ENCODE results near the gene MT1M. TPM values are rescaled to one million over a fixed set of nuclear protein-coding genes. Genes with fewer than 3 reads are reported as not detected.
A peak's percentile ranks its signal among the peaks of the same experiment; 100 is the strongest.
"Not testable (repeated sequence)": the region's sequence is repeated elsewhere in the genome, so short reads cannot be mapped to it uniquely, and the experiment has no call there.

The MT1M gene
- total RNA-seq, 1 experiment from 2014 or later = 26.7 TPM

DNA sequence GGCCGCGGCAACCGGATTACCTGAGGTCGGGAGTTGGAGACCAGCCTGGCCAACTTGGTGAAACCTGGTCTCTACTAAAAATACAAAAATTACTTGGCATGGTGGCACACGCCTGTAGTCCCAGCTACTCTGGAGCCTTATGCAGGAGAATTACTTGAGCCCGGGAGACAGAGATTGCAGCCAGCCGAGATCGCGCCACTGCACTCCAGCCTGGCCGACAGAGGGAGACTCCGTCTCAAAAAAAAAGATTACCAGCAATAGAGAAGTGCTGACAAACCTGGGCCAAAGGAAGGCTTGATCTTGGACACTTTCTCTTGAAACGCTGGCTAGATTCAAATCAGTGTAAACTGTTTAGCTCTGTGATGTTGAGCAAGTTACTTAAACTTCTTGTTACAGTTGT is 41.5 kb downstream of the MT1M start:
- DNase-seq = peak; percentile 55
- Histone ChIP-seq H3K36me3 (no peaks in the 10 kb centered on the region), H3K27me3 (no peaks in the 10 kb centered on the region), H3K4me3 (no peak overlapping the region), H3K9me3 (no peaks in the 10 kb centered on the region)

DNA sequence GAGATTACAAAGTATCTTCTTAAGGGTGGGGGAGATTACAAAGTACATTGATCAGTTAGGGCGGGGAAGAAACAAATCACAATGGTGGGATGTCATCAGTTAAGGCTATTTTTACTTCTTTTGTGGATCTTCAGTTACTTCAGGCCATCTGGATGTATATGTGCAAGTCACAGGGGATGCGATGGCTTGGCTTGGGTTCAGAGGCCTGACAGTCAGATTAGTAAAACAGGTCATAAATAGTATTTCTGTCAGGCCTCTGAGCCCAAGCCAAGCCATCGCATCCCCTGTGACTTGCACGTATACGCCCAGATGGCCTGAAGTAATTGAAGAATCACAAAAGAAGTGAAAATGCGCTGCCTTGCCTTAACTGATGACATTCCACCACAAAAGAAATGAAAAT is 42.1 kb downstream of the MT1M start:
- H3K27me3 ChIP-seq, H3K36me3 ChIP-seq, H3K4me3 ChIP-seq, DNase-seq, H3K9me3 ChIP-seq: not testable (repeated sequence)

DNA sequence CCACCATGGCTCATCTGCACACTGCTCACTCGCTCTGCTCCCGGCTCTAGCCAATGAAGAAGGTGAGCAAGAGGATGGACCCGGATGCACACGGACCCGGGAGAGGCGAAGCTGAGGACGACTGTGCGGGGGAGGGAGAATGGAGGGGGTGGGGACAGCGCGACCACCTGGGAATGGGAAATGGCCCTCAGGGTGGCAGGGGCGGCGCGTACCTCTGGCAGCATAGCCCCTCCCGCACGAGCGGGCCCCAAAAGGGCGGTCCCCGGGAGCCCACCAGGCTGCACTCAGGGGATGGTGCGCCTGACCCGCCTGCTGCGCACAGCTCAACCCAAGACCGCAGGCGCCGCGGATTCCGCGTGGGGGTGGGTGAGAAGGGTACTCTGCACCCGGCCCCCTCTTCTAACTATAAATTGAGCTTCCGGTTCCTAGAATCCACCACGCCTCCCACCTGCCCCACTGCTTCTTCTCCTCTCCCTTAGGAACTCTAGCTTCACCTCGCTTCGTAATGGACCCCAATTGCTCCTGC is 43.3 kb downstream of the MT1M start:
- DNase-seq = no peak
- Histone ChIP-seq H3K4me3 (no peak overlapping the region), H3K9me3 (no peaks in the 10 kb centered on the region), H3K27me3 (no peaks in the 10 kb centered on the region), H3K36me3 (no peaks in the 10 kb centered on the region)

DNA sequence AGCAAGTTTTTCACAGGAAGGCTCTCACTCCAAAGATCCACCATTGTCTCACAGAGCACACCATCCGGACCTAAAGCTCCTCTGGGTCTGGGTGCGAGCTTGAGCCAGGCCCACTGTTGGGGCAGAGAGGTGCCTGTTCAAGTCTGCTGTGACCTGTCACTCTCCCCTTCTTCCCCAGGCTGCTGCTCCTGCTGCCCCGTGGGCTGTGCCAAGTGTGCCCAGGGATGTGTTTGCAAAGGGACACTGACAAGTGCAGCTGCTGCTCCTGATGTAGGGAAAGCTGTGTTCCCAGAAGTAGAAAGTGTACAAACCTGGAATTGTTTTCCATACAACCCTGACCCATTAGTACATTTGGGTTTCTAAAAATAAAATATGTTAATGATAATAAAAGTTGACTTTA is 45.0 kb downstream of the MT1M start:
- Histone ChIP-seq H3K4me3 (no peak overlapping the region), H3K9me3 (no peaks in the 10 kb centered on the region), H3K36me3 (no peaks in the 10 kb centered on the region), H3K27me3 (no peaks in the 10 kb centered on the region)
- DNase-seq = no peak

DNA sequence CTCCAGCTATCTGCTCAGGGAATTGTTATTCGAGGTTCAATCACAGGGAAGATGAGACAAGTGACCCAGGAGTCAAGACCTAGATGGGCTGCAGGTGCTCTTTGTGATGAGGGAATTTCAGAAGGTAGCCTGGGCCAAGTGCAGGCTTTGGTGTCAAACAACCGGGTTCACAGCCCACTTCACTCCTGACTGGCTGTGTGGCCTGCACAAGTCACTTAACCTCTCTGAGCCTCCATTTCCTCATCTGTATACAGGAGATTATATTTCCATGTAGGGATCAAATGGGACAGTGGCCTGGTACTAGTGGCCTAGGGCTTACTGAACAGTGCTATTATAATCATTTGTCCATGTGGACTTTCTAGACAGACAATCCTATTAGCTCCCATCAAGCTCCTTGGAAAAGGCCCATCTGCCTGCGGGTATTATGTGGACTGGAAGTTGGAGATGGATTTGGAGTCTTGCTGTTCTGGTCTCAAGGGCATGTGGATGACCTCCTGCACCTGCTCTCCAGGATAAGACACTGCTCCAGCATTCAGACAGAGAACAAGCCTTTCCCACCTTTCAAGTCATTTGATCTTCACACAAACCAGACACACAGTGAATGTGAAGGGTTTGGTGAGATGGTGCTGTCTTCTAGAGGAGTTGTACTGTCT is 46.7 kb downstream of the MT1M start:
- Histone ChIP-seq H3K36me3 (peaks cover 7% of the 10 kb centered on the region), H3K9me3 (no peaks in the 10 kb centered on the region), H3K27me3 (no peaks in the 10 kb centered on the region), H3K4me3 (no peak overlapping the region)
- no peak for DNase-seq

DNA sequence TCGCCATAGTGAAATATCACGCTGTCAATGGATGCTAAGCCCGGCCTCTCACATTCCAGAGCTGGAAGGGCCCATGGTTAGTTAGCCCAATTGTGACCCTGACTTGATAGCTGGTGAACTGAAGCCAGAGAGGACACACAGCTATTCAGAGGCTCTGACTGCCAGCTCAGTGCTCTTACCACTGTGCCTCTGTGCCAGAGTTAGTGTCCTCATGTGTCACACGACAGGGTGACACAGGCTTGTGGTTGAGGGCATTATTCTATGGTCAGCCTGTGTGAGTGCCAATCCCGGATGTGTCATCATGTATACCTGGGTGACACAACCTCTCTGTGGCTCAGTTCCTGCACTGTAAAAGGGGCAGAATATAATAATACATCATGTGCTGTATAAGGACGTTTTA is 47.4 kb downstream of the MT1M start:
- Histone ChIP-seq H3K4me3 (no peak overlapping the region), H3K27me3 (no peaks in the 10 kb centered on the region), H3K36me3 (peaks cover 7% of the 10 kb centered on the region), H3K9me3 (no peaks in the 10 kb centered on the region)
- no peak for DNase-seq

DNA sequence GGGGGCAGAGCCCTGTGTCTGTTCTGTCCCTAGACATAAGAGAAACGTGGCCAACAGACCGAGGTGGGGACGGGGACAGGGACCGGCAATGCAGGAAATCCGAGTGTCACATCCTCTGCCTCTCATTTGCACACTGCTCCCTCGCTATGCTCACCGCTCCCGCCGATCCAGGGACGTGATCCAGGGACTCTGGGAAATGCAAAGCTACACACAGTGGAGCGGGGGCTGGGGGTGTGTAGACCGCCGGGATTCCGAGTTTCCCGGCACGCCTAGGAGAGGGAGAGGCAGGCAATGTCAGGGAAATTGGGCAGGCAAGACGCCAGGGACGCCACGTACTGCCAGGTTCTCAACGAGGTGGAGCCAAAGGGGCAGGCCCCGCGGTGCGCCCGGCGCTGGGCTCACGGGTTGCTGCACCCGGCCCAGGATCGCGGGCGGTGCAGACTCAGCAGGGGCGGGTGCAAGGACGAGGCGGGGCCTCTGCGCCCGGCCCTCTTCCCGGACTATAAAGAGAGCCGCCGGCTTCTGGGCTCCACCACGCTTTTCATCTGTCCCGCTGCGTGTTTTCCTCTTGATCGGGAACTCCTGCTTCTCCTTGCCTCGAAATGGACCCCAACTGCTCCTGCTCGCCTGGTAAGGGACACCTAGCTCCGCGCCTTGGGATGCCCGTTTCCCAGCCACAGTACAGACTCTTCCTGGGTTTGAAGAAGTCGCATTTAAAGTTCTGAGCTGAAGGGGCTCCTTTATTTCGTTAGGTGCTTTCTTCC is 49.7 kb downstream of the MT1M start, which contains the start of gene MT1X:
Gene MT1X, plus strand, starts transcription at position 532 of the 764 bp plus-strand sequence. Its CDS starts 71 bp downstream, at position 603.
- DNase-seq = peak; percentile 98
- Histone ChIP-seq H3K4me3 (peak within 1 kb of the TSS; percentile 57), H3K27me3 (no peaks in the 10 kb centered on the region), H3K9me3 (peaks cover 4% of the 10 kb centered on the region; the same call in 1 of the 2 replicates), H3K36me3 (peaks cover 7% of the 10 kb centered on the region)

DNA sequence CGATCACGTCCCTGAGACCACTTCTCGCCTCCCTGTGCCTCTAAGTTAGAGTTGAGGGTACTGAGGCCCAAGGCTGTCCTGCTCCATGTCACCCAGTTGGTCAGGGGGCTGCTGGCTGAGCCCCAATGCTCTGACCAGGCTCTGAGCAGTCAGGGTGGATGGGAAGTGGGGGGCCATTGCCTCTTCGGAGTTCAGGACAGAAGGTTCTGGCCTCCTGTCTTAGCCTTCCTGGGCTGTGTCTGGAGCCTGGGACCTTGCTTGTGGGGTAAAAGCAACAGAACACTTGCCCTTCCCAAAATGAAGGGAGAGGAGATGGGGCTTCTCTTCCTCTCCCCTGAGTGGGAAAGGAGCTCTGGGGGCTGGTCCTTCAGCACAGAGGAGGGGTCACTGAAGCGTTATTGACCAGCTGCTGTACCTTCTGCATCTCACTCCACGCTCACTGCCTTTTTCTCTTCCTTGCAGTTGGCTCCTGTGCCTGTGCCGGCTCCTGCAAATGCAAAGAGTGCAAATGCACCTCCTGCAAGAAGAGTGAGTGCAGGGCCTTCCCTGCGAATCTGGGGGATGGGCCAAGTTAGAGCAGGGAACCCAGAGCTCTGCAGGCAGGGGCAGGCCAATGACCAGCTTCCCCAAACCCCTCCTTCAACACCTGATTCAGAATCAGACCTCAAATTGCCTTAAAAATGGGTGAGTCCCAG is 50.4 kb downstream of the MT1M start:
- no peak for DNase-seq
- Histone ChIP-seq H3K27me3 (no peaks in the 10 kb centered on the region), H3K36me3 (peaks cover 7% of the 10 kb centered on the region), H3K9me3 (peaks cover 4% of the 10 kb centered on the region; the same call in 1 of the 2 replicates), H3K4me3 (peak overlapping the region; percentile 57)

Other genes starting within 250 kb of the MT1M start
- 296 and 395 TPM in 2 replicates for gene AMFR, start 207.1 kb upstream of the MT1M start, total RNA-seq (2014; rRNA removed; shearing (Covaris generic); ENCODE audit: low replicate concordance)
- gene NUDT21, start 181.3 kb upstream of the MT1M start, total RNA-seq (2014; rRNA removed; shearing (Covaris generic); ENCODE audit: low replicate concordance) = 191 and 387 TPM in 2 replicates
- gene OGFOD1, start 181.1 kb upstream of the MT1M start, total RNA-seq (2014; rRNA removed; shearing (Covaris generic); ENCODE audit: low replicate concordance) = 217 and 688 TPM in 2 replicates
- 99.1 and 141 TPM in 2 replicates for gene BBS2, start 112.6 kb upstream of the MT1M start, total RNA-seq (2014; rRNA removed; shearing (Covaris generic); ENCODE audit: low replicate concordance)
- gene MT4, start 67.6 kb upstream of the MT1M start, total RNA-seq (2014; rRNA removed; shearing (Covaris generic); ENCODE audit: low replicate concordance) = not detected in 2 replicates
- gene MT3, start 43.1 kb upstream of the MT1M start, total RNA-seq (2014; rRNA removed; shearing (Covaris generic); ENCODE audit: low replicate concordance) = not detected in 2 replicates
- gene MT2A, start 24.1 kb upstream of the MT1M start, total RNA-seq (2014; rRNA removed; shearing (Covaris generic); ENCODE audit: low replicate concordance) = 115 and 538 TPM in 2 replicates
- 49.5 and 203 TPM in 2 replicates for gene MT1E, start 6.9 kb upstream of the MT1M start, total RNA-seq (2014; rRNA removed; shearing (Covaris generic); ENCODE audit: low replicate concordance)
- gene MT1A, start 6.0 kb downstream of the MT1M start, total RNA-seq (2014; rRNA removed; shearing (Covaris generic); ENCODE audit: low replicate concordance) = not detected in 2 replicates
- gene MT1B, start 19.2 kb downstream of the MT1M start, total RNA-seq (2014; rRNA removed; shearing (Covaris generic); ENCODE audit: low replicate concordance) = not detected in 2 replicates
- gene MT1F, start 25.3 kb downstream of the MT1M start, total RNA-seq (2014; rRNA removed; shearing (Covaris generic); ENCODE audit: low replicate concordance) = not detected in 2 replicates
- gene MT1G, start 35.4 kb downstream of the MT1M start, total RNA-seq (2014; rRNA removed; shearing (Covaris generic); ENCODE audit: low replicate concordance) = not detected in 2 replicates
- gene MT1H, start 37.2 kb downstream of the MT1M start, total RNA-seq (2014; rRNA removed; shearing (Covaris generic); ENCODE audit: low replicate concordance) = not detected in 2 replicates
- gene MT1X, start 49.8 kb downstream of the MT1M start, total RNA-seq (2014; rRNA removed; shearing (Covaris generic); ENCODE audit: low replicate concordance) = 36.3 and 166 TPM in 2 replicates
- gene NUP93, start 97.5 kb downstream of the MT1M start, total RNA-seq (2014; rRNA removed; shearing (Covaris generic); ENCODE audit: low replicate concordance) = 125 and 160 TPM in 2 replicates
- not detected in 2 replicates for gene SLC12A3, start 232.5 kb downstream of the MT1M start, total RNA-seq (2014; rRNA removed; shearing (Covaris generic); ENCODE audit: low replicate concordance)

Measured in MG63 (cell line).